Left renal pelvis (tissue), 4 donors: ENCODE results near the gene SLC25A39. TPM values are rescaled to one million over a fixed set of nuclear protein-coding genes. Genes with fewer than 3 reads are reported as not detected.
A peak's percentile ranks its signal among the peaks of the same experiment; 100 is the strongest.

Experiments used
- DNase-seq, 4 donors: peaks; one replicate each; pipeline ENCODE4 v3.0.0-alpha.2; 2013; ENCODE audit warnings: low read depth in 4 of 4, low spot score in 3 of 4
- polyA plus RNA-seq, 4 donors: library from polyadenylated mRNA; unstranded; fragments of 120-200 nt; gene quantifications; one replicate each; pipeline ENCODE4 v1.2.1, GENCODE V29; 2013; ENCODE audit not compliant: insufficient read length in 4 of 4

SLC25A39 gene
- polyA plus RNA-seq, 4 donors = 80.2 to 123 (median 106) TPM

DNA sequence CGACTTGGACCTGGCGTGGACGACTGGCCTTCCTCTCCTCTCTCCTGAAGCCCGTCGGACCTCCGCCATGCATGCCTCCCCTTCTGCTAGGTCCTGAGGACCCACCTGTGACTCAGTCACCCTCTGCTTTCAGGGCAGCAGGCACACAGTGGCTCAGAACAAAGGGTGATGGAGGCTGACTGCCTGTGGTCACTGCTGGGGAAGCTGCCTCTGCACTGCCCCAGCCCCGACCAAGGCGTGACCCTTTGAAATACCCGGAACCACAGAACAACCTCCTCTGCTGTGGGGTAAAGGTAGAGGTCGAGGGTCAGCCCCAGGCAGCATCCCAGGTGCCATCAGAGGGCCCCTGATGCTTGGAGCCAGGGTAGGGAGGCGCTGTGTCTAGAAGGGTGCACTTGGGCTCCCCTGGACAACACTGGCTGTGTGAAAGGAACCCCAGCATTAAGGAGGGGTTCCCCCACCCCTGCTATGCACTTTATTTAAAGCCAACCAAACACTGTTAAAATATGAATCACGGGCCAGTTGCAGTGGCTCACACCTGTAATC lies 44.2 kb downstream of the SLC25A39 start:
- DNase-seq = no peak

DNA sequence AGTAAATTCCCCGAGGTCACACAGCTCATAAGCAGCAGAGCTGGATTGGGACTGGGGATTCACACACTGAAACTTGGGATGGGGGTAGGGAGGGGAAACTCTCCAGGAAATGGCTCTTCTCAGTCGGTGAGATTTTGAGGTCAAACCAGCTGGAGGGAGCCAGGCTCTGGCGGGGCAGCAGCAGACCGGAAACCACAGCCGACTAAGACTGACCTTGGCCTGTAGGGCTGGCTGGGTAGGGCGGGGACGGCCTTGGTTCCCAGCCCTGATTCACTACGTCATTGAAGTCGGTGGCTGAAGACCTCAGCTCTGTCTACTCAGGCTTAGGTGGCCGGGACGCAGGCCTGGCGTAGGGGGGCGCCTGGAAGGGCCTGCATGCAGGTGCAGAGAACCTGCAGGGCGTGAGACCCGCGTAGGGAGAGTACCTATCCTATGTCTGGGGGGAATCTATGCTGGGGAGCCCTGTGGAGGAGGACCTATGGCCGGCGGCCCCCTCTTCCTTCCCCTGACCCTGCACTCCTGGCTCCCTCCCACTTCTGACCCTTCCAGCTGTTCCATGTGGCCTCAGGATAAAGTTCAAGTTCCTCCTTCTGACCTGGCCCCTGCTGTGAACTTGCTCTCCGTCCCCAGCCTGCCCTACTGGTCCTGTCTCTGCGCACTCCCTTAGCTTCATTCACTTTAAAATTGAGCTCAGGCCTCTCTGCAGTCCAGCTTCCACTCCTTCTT lies 44.8 kb downstream of the SLC25A39 start:
- DNase-seq = peak in 3 of 4 donors; percentile 8 to 33 (median 24)

- no peak for DNase-seq
These were observed 45.3 kb downstream of the SLC25A39 start for GRCh38 chr17:44279346-44279665.

- DNase-seq = no peak
These were observed 46.6 kb downstream of the SLC25A39 start for GRCh38 chr17:44277976-44278375.

DNA sequence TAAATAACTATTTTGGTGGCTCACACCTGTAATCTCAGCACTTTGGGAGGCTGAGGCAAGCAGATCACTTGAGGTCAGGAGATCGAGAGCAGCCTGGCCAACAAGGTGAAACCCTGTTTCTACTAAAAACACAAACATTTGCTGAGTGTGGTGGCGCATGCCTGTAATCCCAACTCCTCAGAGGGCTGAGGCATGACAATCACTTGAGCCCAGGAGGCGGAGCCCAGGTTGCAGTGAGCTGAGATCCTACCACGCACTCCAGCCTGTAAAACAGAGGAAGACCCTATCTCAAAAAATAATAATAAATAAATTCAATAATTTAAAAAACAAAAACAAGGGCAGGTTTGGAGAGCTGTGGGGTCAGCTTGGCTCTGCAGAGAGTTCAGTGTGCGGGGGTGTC lies 51.0 kb downstream of the SLC25A39 start:
- DNase-seq = no peak

- no peak for DNase-seq
These were observed 51.7 kb downstream of the SLC25A39 start for GRCh38 chr17:44272954-44273353.

GRCh38 chr17:44272321-44272951 lies 52.2 kb downstream of the SLC25A39 start:
- DNase-seq = no peak

Other genes with a start within 250 kb of the SLC25A39 start
- 10 to 100 TPM; 42.3 to 54.2 (median 47.3) TPM for gene HDAC5, start 201.2 kb downstream of the SLC25A39 start, polyA plus RNA-seq
- gene HROB, start 182.9 kb downstream of the SLC25A39 start, polyA plus RNA-seq = 1 to 10 TPM; 4.1 to 5.3 (median 4.6) TPM
- 1 to 10 TPM; 1.1 to 4.0 (median 2.1) TPM for gene ASB16, start 154.1 kb downstream of the SLC25A39 start, polyA plus RNA-seq
- gene TMUB2, start 137.9 kb downstream of the SLC25A39 start, polyA plus RNA-seq = 10 to 100 TPM; 40.0 to 54.2 (median 42.8) TPM
- gene ATXN7L3, start 124.9 kb downstream of the SLC25A39 start, polyA plus RNA-seq = 10 to 100 TPM; 54.6 to 71.1 (median 68.9) TPM
- 100 to 1,000 TPM; 121 to 137 (median 129) TPM for gene UBTF, start 105.1 kb downstream of the SLC25A39 start, polyA plus RNA-seq
- 10 to 100 TPM in 1 of 4 donors, 1 to 10 TPM in 3; 7.6 to 60.4 (median 9.5) TPM for gene SLC4A1, start 56.7 kb downstream of the SLC25A39 start, polyA plus RNA-seq
- gene RUNDC3A, start 16.2 kb downstream of the SLC25A39 start, polyA plus RNA-seq = 10 to 100 TPM in 1 of 4 donors, 1 to 10 TPM in 3; 1.5 to 12.2 (median 2.0) TPM
- 100 to 1,000 TPM; 208 to 298 (median 242) TPM for gene GRN, start 20.5 kb upstream of the SLC25A39 start, polyA plus RNA-seq
- gene FAM171A2, start 39.0 kb upstream of the SLC25A39 start, polyA plus RNA-seq = 10 to 100 TPM; 31.5 to 67.0 (median 43.9) TPM
- gene ITGA2B, start 64.8 kb upstream of the SLC25A39 start, polyA plus RNA-seq = 1 to 10 TPM; 4.3 to 10.0 (median 6.2) TPM
- 10 to 100 TPM; 43.4 to 53.8 (median 47.0) TPM for gene GPATCH8, start 178.6 kb upstream of the SLC25A39 start, polyA plus RNA-seq
- 10 to 100 TPM; 24.1 to 53.0 (median 34.0) TPM for gene FZD2, start 232.7 kb upstream of the SLC25A39 start, polyA plus RNA-seq